GM23338 (cell line): ENCODE results near the gene COPB2. TPM values are rescaled to one million over a fixed set of nuclear protein-coding genes. Genes with fewer than 3 reads are reported as not detected.

Experiments used
- ATAC-seq: fragments of 200-7000 bp; cut with Tn5 transposase; 3 replicates; pipeline ENCODE4 v1.9.1; 2020
- DNase-seq: peaks from one replicate; pipeline ENCODE4 v3.0.0-alpha.2; 2015; ENCODE audit warnings: low spot score
- H2AFZ ChIP-seq: fragments of 200-600 bp; sonication (generic); 2 replicates; pipeline ENCODE4 v1.8.0; 2016; ENCODE audit warnings: antibody characterized with exemption, mild to moderate bottlenecking, moderate library complexity
- H3F3A ChIP-seq: fragments of 200-600 bp; sonication (generic); replicated peaks from 2 replicates; pipeline ENCODE4 v1.8.0; 2017; ENCODE audit warnings: antibody characterized with exemption, mixed run types, low read depth
- H3K27ac ChIP-seq: fragments of 200-600 bp; sonication (generic); 2 replicates; pipeline ENCODE4 v1.6.1; 2016; ENCODE audit warnings: low read depth
- H3K27me3 ChIP-seq: fragments of 200-600 bp; sonication (generic); 2 replicates; pipeline ENCODE4 v1.8.0; 2016; ENCODE audit warnings: mild to moderate bottlenecking, mixed run types, moderate library complexity; ENCODE audit not compliant: insufficient read depth
- H3K36me3 ChIP-seq: fragments of 200-600 bp; sonication (generic); 2 replicates; pipeline ENCODE4 v1.8.0; 2016; ENCODE audit warnings: mild to moderate bottlenecking; ENCODE audit not compliant: insufficient read depth
- H3K4me1 ChIP-seq: fragments of 200-600 bp; sonication (generic); 2 replicates; pipeline ENCODE4 v1.8.0; 2016; ENCODE audit warnings: mild to moderate bottlenecking, moderate library complexity; ENCODE audit not compliant: insufficient read depth
- H3K4me2 ChIP-seq: fragments of 200-600 bp; sonication (generic); 2 replicates; pipeline ENCODE4 v1.7.1; 2017; ENCODE audit warnings: mixed run types
- H3K4me3 ChIP-seq: fragments of 200-600 bp; sonication (generic); 2 replicates; pipeline ENCODE4 v1.6.1; 2016; ENCODE audit warnings: mixed run types
- H3K79me2 ChIP-seq: fragments of 200-600 bp; sonication (generic); replicated peaks from 2 replicates; pipeline ENCODE4 v1.8.0; 2017; ENCODE audit warnings: mild to moderate bottlenecking; ENCODE audit not compliant: insufficient read depth
- H3K9me2 ChIP-seq: fragments of 200-600 bp; sonication (generic); 2 replicates; pipeline ENCODE4 v1.8.0; 2017; ENCODE audit not compliant: insufficient read depth
- H4K20me1 ChIP-seq: fragments of 200-600 bp; sonication (generic); replicated peaks from 2 replicates; pipeline ENCODE4 v1.8.0; 2017; ENCODE audit warnings: mild to moderate bottlenecking; ENCODE audit not compliant: insufficient read depth
- H3K27ac Mint-ChIP-seq: 2 replicates; pipeline ENCODE4 v1.8.0; 2020; ENCODE audit warnings: inconsistent platforms, mild to moderate bottlenecking, moderate library complexity, mixed read lengths
- H3K27me3 Mint-ChIP-seq: 3 replicates; pipeline ENCODE4 v1.8.0; 2022; ENCODE audit warnings: low read depth, mild to moderate bottlenecking, moderate library complexity, mixed read lengths, inconsistent platforms; ENCODE audit not compliant: insufficient read depth, poor library complexity
- H3K36me3 Mint-ChIP-seq: 3 replicates; pipeline ENCODE4 v1.8.0; 2021; ENCODE audit warnings: low read depth, mild to moderate bottlenecking, inconsistent platforms, moderate library complexity, mixed read lengths
- H3K4me1 Mint-ChIP-seq: 3 replicates; pipeline ENCODE4 v1.8.0; 2020; ENCODE audit warnings: mild to moderate bottlenecking, inconsistent platforms, mixed read lengths
- H3K4me3 Mint-ChIP-seq: 3 replicates; pipeline ENCODE4 v1.8.0; 2021; ENCODE audit warnings: moderate library complexity, mild to moderate bottlenecking, inconsistent platforms, mixed read lengths
- H3K9me3 Mint-ChIP-seq: 3 replicates; pipeline ENCODE4 v1.8.0; 2020; ENCODE audit warnings: moderate library complexity, mild to moderate bottlenecking, inconsistent platforms, mixed read lengths
- EZH2phosphoT487 ChIP-seq: fragments of 200-600 bp; sonication (generic); IDR thresholded peaks from one replicate; pipeline ENCODE4 v1.8.1; 2018; ENCODE audit warnings: antibody characterized with exemption; ENCODE audit not compliant: unreplicated experiment
- POLR2AphosphoS5 ChIP-seq: IDR thresholded peaks from 2 replicates; pipeline ENCODE4 v1.6.1; 2016; ENCODE audit warnings: antibody characterized with exemption, low read depth
- ZNF331 ChIP-seq: fragments of 250-450 bp; sonication (Bioruptor Pico); IDR thresholded peaks from 2 replicates; pipeline ENCODE4 v1.5.0; 2020; ENCODE audit warnings: low read depth, mild to moderate bottlenecking, moderate library complexity
- polyA plus RNA-seq: library from polyadenylated mRNA; unstranded; fragments of >200 nt; fragmentation: Nextera tagmentation; extraction: Ambion mirVana; gene quantifications from 2 replicates; pipeline ENCODE4 v1.2.1, GENCODE V29; 2016
- total RNA-seq: library from RNA; depleted of rRNA; stranded (reverse); fragments of >200 nt; shearing (Covaris generic); gene quantifications from 2 replicates; pipeline ENCODE4 v1.2.3, GENCODE V29; 2014
- TF ChIP-seq, protein P1 (sequence below): IDR thresholded peaks from one replicate; pipeline ENCODE4 v1.6.1; 2018; ENCODE audit warnings: antibody characterized with exemption; ENCODE audit not compliant: unreplicated experiment
- TF ChIP-seq, protein P2 (sequence below): fragments of 250-450 bp; sonication (Bioruptor Pico); IDR thresholded peaks from 2 replicates; pipeline ENCODE4 v1.5.0; 2020; ENCODE audit warnings: mild to moderate bottlenecking, moderate library complexity
- TF ChIP-seq, protein P3 (sequence below), 2 experiments: fragments of 200-600 bp in 1 of 2; sonication (generic) in 1 of 2; conservative IDR thresholded peaks; 2 replicates each; pipeline versions ENCODE4 v1.5.1 to v1.6.1; 2016 to 2017; ENCODE audit warnings: antibody characterized with exemption in 2 of 2, low read depth in 2 of 2, mild to moderate bottlenecking in 2 of 2, moderate library complexity in 1 of 2

Gene COPB2
- total and polyA plus RNA-seq, 2 experiments from 2014 or later = 48.2 to 89.1 TPM

DNA sequence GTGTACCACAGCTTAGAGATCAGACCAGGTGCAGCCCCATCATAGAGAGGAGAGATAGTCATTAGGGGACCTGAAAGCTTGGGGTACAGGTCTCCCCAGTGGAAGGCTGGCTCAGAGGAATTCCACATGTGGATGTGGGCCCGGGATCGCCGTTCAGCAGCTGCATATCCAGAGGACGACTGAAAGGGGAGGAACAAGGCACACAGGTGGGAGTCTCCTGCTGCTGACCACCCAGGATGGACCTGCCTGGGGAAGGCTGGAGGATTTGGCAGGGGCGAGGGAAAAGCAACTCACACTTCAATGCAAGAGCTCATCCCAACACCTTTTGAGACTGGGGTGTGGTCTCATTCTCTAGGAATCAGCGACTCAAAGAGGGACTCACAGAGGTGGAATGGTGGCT, 70.6 kb downstream of the COPB2 start:
- H3K9me2 ChIP-seq = no peaks in the 10 kb centered on the region
- TF ChIP-seq POLR2AphosphoS5 = no peak
- TF ChIP-seq ZNF331 (CRISPR knock-in tag) = no peak
- TF ChIP-seq, protein P1, sequence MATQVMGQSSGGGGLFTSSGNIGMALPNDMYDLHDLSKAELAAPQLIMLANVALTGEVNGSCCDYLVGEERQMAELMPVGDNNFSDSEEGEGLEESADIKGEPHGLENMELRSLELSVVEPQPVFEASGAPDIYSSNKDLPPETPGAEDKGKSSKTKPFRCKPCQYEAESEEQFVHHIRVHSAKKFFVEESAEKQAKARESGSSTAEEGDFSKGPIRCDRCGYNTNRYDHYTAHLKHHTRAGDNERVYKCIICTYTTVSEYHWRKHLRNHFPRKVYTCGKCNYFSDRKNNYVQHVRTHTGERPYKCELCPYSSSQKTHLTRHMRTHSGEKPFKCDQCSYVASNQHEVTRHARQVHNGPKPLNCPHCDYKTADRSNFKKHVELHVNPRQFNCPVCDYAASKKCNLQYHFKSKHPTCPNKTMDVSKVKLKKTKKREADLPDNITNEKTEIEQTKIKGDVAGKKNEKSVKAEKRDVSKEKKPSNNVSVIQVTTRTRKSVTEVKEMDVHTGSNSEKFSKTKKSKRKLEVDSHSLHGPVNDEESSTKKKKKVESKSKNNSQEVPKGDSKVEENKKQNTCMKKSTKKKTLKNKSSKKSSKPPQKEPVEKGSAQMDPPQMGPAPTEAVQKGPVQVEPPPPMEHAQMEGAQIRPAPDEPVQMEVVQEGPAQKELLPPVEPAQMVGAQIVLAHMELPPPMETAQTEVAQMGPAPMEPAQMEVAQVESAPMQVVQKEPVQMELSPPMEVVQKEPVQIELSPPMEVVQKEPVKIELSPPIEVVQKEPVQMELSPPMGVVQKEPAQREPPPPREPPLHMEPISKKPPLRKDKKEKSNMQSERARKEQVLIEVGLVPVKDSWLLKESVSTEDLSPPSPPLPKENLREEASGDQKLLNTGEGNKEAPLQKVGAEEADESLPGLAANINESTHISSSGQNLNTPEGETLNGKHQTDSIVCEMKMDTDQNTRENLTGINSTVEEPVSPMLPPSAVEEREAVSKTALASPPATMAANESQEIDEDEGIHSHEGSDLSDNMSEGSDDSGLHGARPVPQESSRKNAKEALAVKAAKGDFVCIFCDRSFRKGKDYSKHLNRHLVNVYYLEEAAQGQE = no peak
- TF ChIP-seq, protein P2, sequence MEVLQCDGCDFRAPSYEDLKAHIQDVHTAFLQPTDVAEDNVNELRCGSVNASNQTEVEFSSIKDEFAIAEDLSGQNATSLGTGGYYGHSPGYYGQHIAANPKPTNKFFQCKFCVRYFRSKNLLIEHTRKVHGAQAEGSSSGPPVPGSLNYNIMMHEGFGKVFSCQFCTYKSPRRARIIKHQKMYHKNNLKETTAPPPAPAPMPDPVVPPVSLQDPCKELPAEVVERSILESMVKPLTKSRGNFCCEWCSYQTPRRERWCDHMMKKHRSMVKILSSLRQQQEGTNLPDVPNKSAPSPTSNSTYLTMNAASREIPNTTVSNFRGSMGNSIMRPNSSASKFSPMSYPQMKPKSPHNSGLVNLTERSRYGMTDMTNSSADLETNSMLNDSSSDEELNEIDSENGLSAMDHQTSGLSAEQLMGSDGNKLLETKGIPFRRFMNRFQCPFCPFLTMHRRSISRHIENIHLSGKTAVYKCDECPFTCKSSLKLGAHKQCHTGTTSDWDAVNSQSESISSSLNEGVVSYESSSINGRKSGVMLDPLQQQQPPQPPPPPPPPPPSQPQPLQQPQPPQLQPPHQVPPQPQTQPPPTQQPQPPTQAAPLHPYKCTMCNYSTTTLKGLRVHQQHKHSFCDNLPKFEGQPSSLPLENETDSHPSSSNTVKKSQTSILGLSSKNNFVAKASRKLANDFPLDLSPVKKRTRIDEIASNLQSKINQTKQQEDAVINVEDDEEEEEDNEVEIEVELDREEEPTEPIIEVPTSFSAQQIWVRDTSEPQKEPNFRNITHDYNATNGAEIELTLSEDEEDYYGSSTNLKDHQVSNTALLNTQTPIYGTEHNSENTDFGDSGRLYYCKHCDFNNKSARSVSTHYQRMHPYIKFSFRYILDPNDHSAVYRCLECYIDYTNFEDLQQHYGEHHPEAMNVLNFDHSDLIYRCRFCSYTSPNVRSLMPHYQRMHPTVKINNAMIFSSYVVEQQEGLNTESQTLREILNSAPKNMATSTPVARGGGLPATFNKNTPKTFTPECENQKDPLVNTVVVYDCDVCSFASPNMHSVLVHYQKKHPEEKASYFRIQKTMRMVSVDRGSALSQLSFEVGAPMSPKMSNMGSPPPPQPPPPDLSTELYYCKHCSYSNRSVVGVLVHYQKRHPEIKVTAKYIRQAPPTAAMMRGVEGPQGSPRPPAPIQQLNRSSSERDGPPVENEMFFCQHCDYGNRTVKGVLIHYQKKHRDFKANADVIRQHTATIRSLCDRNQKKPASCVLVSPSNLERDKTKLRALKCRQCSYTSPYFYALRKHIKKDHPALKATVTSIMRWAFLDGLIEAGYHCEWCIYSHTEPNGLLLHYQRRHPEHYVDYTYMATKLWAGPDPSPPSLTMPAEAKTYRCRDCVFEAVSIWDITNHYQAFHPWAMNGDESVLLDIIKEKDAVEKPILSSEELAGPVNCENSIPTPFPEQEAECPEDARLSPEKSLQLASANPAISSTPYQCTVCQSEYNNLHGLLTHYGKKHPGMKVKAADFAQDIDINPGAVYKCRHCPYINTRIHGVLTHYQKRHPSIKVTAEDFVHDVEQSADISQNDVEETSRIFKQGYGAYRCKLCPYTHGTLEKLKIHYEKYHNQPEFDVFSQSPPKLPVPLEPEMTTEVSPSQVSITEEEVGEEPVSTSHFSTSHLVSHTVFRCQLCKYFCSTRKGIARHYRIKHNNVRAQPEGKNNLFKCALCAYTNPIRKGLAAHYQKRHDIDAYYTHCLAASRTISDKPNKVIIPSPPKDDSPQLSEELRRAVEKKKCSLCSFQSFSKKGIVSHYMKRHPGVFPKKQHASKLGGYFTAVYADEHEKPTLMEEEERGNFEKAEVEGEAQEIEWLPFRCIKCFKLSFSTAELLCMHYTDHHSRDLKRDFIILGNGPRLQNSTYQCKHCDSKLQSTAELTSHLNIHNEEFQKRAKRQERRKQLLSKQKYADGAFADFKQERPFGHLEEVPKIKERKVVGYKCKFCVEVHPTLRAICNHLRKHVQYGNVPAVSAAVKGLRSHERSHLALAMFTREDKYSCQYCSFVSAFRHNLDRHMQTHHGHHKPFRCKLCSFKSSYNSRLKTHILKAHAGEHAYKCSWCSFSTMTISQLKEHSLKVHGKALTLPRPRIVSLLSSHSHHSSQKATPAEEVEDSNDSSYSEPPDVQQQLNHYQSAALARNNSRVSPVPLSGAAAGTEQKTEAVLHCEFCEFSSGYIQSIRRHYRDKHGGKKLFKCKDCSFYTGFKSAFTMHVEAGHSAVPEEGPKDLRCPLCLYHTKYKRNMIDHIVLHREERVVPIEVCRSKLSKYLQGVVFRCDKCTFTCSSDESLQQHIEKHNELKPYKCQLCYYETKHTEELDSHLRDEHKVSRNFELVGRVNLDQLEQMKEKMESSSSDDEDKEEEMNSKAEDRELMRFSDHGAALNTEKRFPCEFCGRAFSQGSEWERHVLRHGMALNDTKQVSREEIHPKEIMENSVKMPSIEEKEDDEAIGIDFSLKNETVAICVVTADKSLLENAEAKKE (CRISPR knock-in tag) = no peak
- TF ChIP-seq, protein P3, sequence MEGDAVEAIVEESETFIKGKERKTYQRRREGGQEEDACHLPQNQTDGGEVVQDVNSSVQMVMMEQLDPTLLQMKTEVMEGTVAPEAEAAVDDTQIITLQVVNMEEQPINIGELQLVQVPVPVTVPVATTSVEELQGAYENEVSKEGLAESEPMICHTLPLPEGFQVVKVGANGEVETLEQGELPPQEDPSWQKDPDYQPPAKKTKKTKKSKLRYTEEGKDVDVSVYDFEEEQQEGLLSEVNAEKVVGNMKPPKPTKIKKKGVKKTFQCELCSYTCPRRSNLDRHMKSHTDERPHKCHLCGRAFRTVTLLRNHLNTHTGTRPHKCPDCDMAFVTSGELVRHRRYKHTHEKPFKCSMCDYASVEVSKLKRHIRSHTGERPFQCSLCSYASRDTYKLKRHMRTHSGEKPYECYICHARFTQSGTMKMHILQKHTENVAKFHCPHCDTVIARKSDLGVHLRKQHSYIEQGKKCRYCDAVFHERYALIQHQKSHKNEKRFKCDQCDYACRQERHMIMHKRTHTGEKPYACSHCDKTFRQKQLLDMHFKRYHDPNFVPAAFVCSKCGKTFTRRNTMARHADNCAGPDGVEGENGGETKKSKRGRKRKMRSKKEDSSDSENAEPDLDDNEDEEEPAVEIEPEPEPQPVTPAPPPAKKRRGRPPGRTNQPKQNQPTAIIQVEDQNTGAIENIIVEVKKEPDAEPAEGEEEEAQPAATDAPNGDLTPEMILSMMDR (conservative IDR thresholded peaks at IDR 0.05; ENCODE audit: low read depth in 2 of 2) = no peak
- TF ChIP-seq EZH2phosphoT487 = no peak
- H3F3A ChIP-seq = no peaks in the 10 kb centered on the region
- peaks cover 7% of the 10 kb centered on the region for H3K4me1 Mint-ChIP-seq
- H3K9me3 Mint-ChIP-seq = no peaks in the 10 kb centered on the region
- H4K20me1 ChIP-seq = no peaks in the 10 kb centered on the region
- H3K27me3 ChIP-seq = no peaks in the 10 kb centered on the region
- H3K36me3 Mint-ChIP-seq = no peaks in the 10 kb centered on the region; the same call in 2 of the 3 replicates
- H3K27me3 Mint-ChIP-seq = peaks cover 5% of the 10 kb centered on the region
- ATAC-seq = no peak
- no peak overlapping the region for H3K4me2 ChIP-seq
- H3K36me3 ChIP-seq = no peaks in the 10 kb centered on the region
- no peak overlapping the region for H3K4me3 ChIP-seq
- H3K27ac Mint-ChIP-seq = no peak overlapping the region
- H3K4me1 ChIP-seq = peaks cover 7% of the 10 kb centered on the region; the same call in 1 of the 2 replicates
- no peak overlapping the region for H3K4me3 Mint-ChIP-seq
- H3K79me2 ChIP-seq = no peaks in the 10 kb centered on the region
- no peak overlapping the region for H2AFZ ChIP-seq
- no peak overlapping the region for H3K27ac ChIP-seq
- DNase-seq = no peak
